HG02571 (cell line): ENCODE data around the gene METTL21A.
"Not testable (repeated sequence)": the region's sequence is repeated elsewhere in the genome, so short reads cannot be mapped to it uniquely, and the experiment has no call there.

ENCODE experiments used
- ATAC-seq: cut with Tn5 transposase; IDR thresholded peaks from one replicate; pipeline ENCODE4 v1.9.1; 2021; ENCODE audit warnings: mild to moderate bottlenecking, moderate library complexity; ENCODE audit not compliant: unreplicated experiment

METTL21A gene

GRCh38 chr2:207625014-207625907 lies at the start of gene METTL21A:
METTL21A (minus strand) TSS chr2:207625394; CDS start chr2:207624375, 1,019 bp downstream.
- peak; percentile 59 for ATAC-seq

GRCh38 chr2:207674826-207675225 lies 49.6 kb upstream of the METTL21A start:
- ATAC-seq = no peak

- ATAC-seq = no peak
Measured at GRCh38 chr2:207674266-207674774, 49.1 kb upstream of the METTL21A start.

GRCh38 chr2:207673431-207673830 lies 48.2 kb upstream of the METTL21A start:
- ATAC-seq = no peak

GRCh38 chr2:207670887-207671286 lies 45.7 kb upstream of the METTL21A start:
- ATAC-seq = no peak

- no peak for ATAC-seq
Measured at GRCh38 chr2:207663870-207664545, 38.8 kb upstream of the METTL21A start.

- ATAC-seq = peak; percentile 90
Measured at GRCh38 chr2:207662203-207662602, 37.0 kb upstream of the METTL21A start.

GRCh38 chr2:207660994-207661393 lies 35.8 kb upstream of the METTL21A start:
- no peak for ATAC-seq

GRCh38 chr2:207658156-207658555 lies 33.0 kb upstream of the METTL21A start:
- no peak for ATAC-seq

GRCh38 chr2:207655000-207655399 lies 29.8 kb upstream of the METTL21A start:
- ATAC-seq = no peak

- not testable (repeated sequence) for ATAC-seq
Measured at GRCh38 chr2:207646582-207646981, 21.4 kb upstream of the METTL21A start.

GRCh38 chr2:207643892-207644291 lies 18.7 kb upstream of the METTL21A start:
- ATAC-seq = no peak

- ATAC-seq = no peak
Measured at GRCh38 chr2:207640661-207641060, 15.5 kb upstream of the METTL21A start.

- ATAC-seq = no peak
Measured at GRCh38 chr2:207640160-207640559, 15.0 kb upstream of the METTL21A start.

GRCh38 chr2:207639288-207639687 lies 14.1 kb upstream of the METTL21A start:
- ATAC-seq = not testable (repeated sequence)

GRCh38 chr2:207635468-207636200 lies 10.4 kb upstream of the METTL21A start:
- no peak for ATAC-seq

GRCh38 chr2:207633686-207634085 lies 8.5 kb upstream of the METTL21A start:
- ATAC-seq = no peak

- ATAC-seq = no peak
Measured at GRCh38 chr2:207632575-207633493, 7.6 kb upstream of the METTL21A start.

- ATAC-seq = no peak
Measured at GRCh38 chr2:207630491-207630890, 5.3 kb upstream of the METTL21A start.

- no peak for ATAC-seq
Measured at GRCh38 chr2:207629553-207629952, 4.4 kb upstream of the METTL21A start.
